ENCODE measurements around the gene FASTK.

FASTK gene

GRCh38 chr7:151095123-151095797 lies 14.7 kb upstream of the FASTK start:
- no peak for DNase-seq

GRCh38 chr7:151094675-151095074 lies 14.1 kb upstream of the FASTK start:
- DNase-seq = no peak

- no peak for DNase-seq
These were observed 13.1 kb upstream of the FASTK start for GRCh38 chr7:151093748-151094147.

GRCh38 chr7:151091988-151092387 lies 11.4 kb upstream of the FASTK start:
- DNase-seq = no peak

GRCh38 chr7:151091431-151091830 lies 10.8 kb upstream of the FASTK start:
- DNase-seq = peak; percentile 12

- DNase-seq = no peak
These were observed 10.4 kb upstream of the FASTK start for GRCh38 chr7:151091003-151091402.

GRCh38 chr7:151089893-151090730 lies 9.5 kb upstream of the FASTK start:
- DNase-seq = no peak

GRCh38 chr7:151088856-151089699 lies 8.5 kb upstream of the FASTK start:
- no peak for DNase-seq

- DNase-seq = no peak
These were observed 7.6 kb upstream of the FASTK start for GRCh38 chr7:151088019-151088855.

GRCh38 chr7:151087245-151088018 lies 6.8 kb upstream of the FASTK start:
- peak; percentile 65 for DNase-seq

- DNase-seq = peak; percentile 54
These were observed 6.2 kb upstream of the FASTK start for GRCh38 chr7:151086802-151087244.

GRCh38 chr7:151085691-151086620 lies 5.3 kb upstream of the FASTK start, which contains the start of gene AGAP3:
Gene AGAP3 (plus strand): TSS chr7:151086475. CDS start chr7:151086742, 267 bp downstream.
- peak; percentile 74 for DNase-seq

- DNase-seq = no peak
These were observed 4.7 kb upstream of the FASTK start for GRCh38 chr7:151085329-151085690.

GRCh38 chr7:151083824-151084160 lies 3.2 kb upstream of the FASTK start:
- DNase-seq = no peak

- DNase-seq = peak; percentile 49
These were observed 2.6 kb upstream of the FASTK start, which contains the start of gene TMUB1 for GRCh38 chr7:151083071-151083823. Gene TMUB1 (minus strand): TSS chr7:151083493. CDS start chr7:151082563, 930 bp downstream.

- DNase-seq = no peak
These were observed 1.8 kb upstream of the FASTK start for GRCh38 chr7:151082141-151083070.

- peak; percentile 1 for DNase-seq
These were observed 827 bp upstream of the FASTK start for GRCh38 chr7:151081170-151082101.

Measured in OCI-M1 (cell line).